Skeletal muscle tissue (tissue), 5 donors: ENCODE measurements around the gene HSD17B3. TPM values are rescaled to one million over a fixed set of nuclear protein-coding genes. Genes with fewer than 3 reads are reported as not detected.

ENCODE experiments used
- H3K27ac ChIP-seq: one replicate; pipeline ENCODE4 v1.7.0; 2013; ENCODE audit warnings: mild to moderate bottlenecking, low read depth, low read length, inconsistent platforms
- H3K27me3 ChIP-seq, 3 donors: one replicate each; pipeline ENCODE4 v1.7.0; 2013; ENCODE audit warnings: low read length in 3 of 3; ENCODE audit not compliant: control insufficient read depth in 3 of 3, insufficient read depth in 3 of 3
- H3K36me3 ChIP-seq, 3 donors: one replicate each; pipeline ENCODE4 v1.7.0; 2013; ENCODE audit warnings: low read length in 3 of 3; ENCODE audit not compliant: control insufficient read depth in 3 of 3, insufficient read depth in 3 of 3
- H3K4me1 ChIP-seq, 3 donors: one replicate each; pipeline ENCODE4 v1.7.0; 2013; ENCODE audit warnings: low read length in 3 of 3, mild to moderate bottlenecking in 3 of 3; ENCODE audit not compliant: control insufficient read depth in 3 of 3, insufficient read depth in 3 of 3
- H3K4me3 ChIP-seq, 3 donors: one replicate each; pipeline ENCODE4 v1.7.0; 2013; ENCODE audit warnings: low read length in 3 of 3
- H3K9ac ChIP-seq, 3 donors: one replicate each; pipeline ENCODE4 v1.7.0; 2013; ENCODE audit warnings: low read length in 3 of 3, mild to moderate bottlenecking in 3 of 3, moderate library complexity in 2 of 3, low read depth in 1 of 3
- H3K9me3 ChIP-seq, 3 donors: one replicate each; pipeline ENCODE4 v1.7.0; 2013; ENCODE audit warnings: low read length in 3 of 3; ENCODE audit not compliant: control insufficient read depth in 3 of 3
- small RNA-seq: library from RNA; depleted of rRNA; stranded (forward); fragments of <200 nt; gene quantifications from one replicate; pipeline ENCODE3, GENCODE V24; 2014
- total RNA-seq: library from RNA; depleted of rRNA; stranded (reverse); fragments of >200 nt; gene quantifications from one replicate; pipeline ENCODE4 v1.2.3, GENCODE V29; 2014
- donor health status: Osteomylitis.

The HSD17B3 gene
- total RNA-seq, 1 donor from 2014 or later = 1.0 TPM

- no peak overlapping the region for H3K27ac ChIP-seq
- H3K36me3 ChIP-seq = no peaks in the 10 kb centered on the region
- peaks cover 16 to 22% (median 19%) of the 10 kb centered on the region in 3 donors for H3K27me3 ChIP-seq
- peaks cover 0 to 2% (median 0%) of the 10 kb centered on the region in 3 donors for H3K4me1 ChIP-seq
- peaks cover 7 to 10% (median 7%) of the 10 kb centered on the region in 3 donors for H3K9me3 ChIP-seq
- no peak overlapping the region for H3K4me3 ChIP-seq
- no peak overlapping the region for H3K9ac ChIP-seq
Measured at GRCh38 chr9:96188571-96188970, 113.4 kb downstream of the HSD17B3 start.

GRCh38 chr9:96187151-96187555, 114.8 kb downstream of the HSD17B3 start:
- H3K27me3 ChIP-seq = peaks cover 18 to 23% (median 19%) of the 10 kb centered on the region in 3 donors
- peaks cover 7 to 10% (median 7%) of the 10 kb centered on the region in 3 donors for H3K9me3 ChIP-seq

DNA sequence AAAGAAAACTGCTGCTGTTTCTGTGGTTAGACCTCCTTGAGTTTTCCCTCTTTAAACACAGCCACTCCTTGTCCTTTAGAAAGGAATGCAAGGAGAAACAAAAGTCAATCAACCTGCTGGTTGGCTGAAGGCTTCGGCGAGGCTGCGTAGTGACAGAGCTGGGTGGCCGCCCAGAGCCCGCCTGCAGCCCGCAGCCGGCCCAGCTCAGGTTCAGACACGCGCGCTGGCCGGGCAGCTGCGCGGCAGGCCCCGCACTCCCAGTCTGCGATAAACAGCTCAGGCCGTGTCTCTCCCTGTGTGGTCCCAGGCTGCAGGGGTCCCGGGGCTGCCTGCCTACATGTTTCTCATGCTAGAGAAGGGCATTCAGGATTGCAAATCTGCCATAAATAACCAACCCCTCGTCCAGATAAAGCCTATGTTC, 115.4 kb downstream of the HSD17B3 start:
- Histone ChIP-seq H3K36me3 (no peaks in the 10 kb centered on the region), H3K9ac (no peak overlapping the region), H3K9me3 (peaks cover 7 to 10% (median 7%) of the 10 kb centered on the region in 3 donors), H3K4me1 (peaks cover 0 to 2% (median 0%) of the 10 kb centered on the region in 3 donors), H3K27me3 (peaks cover 18 to 23% (median 19%) of the 10 kb centered on the region in 3 donors), H3K27ac (no peak overlapping the region), H3K4me3 (no peak overlapping the region)

More at GRCh38 chr9:96187151-96187555, 114.8 kb downstream of the HSD17B3 start:
- Histone ChIP-seq H3K9ac (no peak overlapping the region), H3K4me3 (peak overlapping the region in 1 of 3 donors; percentile 13), H3K36me3 (no peaks in the 10 kb centered on the region), H3K27ac (no peak overlapping the region), H3K4me1 (peaks cover 0 to 2% (median 0%) of the 10 kb centered on the region in 3 donors)

DNA sequence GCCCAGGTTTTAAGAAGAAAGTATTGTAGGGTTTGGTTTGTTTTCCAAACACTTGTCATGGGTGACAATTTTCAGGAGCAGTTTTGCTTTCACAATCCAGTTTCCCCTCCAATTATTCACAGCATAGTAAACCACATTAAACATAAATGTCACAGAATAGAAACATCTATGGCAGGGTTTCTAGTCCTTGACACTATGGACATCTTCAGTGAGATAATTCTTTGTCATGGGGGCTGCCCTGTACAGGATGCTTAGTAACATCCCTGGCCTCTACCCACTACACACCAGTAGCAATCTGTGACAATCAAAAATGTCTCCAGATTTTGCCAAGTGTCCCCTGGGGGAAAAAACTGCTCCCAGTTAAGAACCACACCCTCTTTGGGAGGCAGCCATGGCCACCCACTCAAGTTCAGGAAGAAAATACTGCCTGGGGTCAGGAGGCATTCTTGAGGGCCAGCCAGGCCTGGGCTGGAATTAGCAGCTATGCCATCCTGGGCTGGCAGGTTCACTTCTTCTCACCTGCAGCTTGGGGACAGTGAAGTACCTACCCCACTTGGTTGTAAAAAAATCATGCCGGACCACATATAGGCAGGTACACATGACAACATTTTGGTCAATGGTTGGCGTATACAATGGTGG, 116.3 kb downstream of the HSD17B3 start:
- peaks cover 18 to 23% (median 19%) of the 10 kb centered on the region in 3 donors for H3K27me3 ChIP-seq
- H3K36me3 ChIP-seq = no peaks in the 10 kb centered on the region
- H3K27ac ChIP-seq = no peak overlapping the region
- no peak overlapping the region for H3K4me3 ChIP-seq
- H3K4me1 ChIP-seq = peaks cover 0 to 2% (median 0%) of the 10 kb centered on the region in 3 donors
- H3K9ac ChIP-seq = no peak overlapping the region
- peaks cover 4 to 10% (median 7%) of the 10 kb centered on the region in 3 donors for H3K9me3 ChIP-seq

Small RNAs within 50 kb of the gene (small RNA-seq; reads per million reads assigned to genes)
- not detected for gene RNU6-1160P

Other genes starting within 250 kb of the HSD17B3 start
- gene SLC35D2, start 81.5 kb upstream of the HSD17B3 start, total RNA-seq = 14.6 TPM
- 5.2 TPM for gene ZNF367, start 116.2 kb upstream of the HSD17B3 start, total RNA-seq
- gene HABP4, start 148.0 kb upstream of the HSD17B3 start, total RNA-seq = 8.4 TPM